NCI-H524 treated with DMSO at 0.1 percent for 48 hours (cell line): Measurements from ENCODE around the gene MTRF1L.

Source experiments
- DNase-seq: peaks from one replicate; lab custom pipeline; 2025; lab: John Stamatoyannopoulos, UW

Gene MTRF1L

GRCh38 chr6:153002613-153003365, at the start of gene MTRF1L:
Gene MTRF1L, minus strand, starts transcription at chr6:153002709. Its CDS starts 24 bp downstream, at chr6:153002685.
- DNase-seq: peak; percentile 95

- no peak for DNase-seq
Measured at GRCh38 chr6:153051801-153052200, 49.3 kb upstream of the MTRF1L start.

GRCh38 chr6:153048631-153049030, 46.1 kb upstream of the MTRF1L start:
- no peak for DNase-seq

- no peak for DNase-seq
Measured at GRCh38 chr6:153047386-153047785, 44.9 kb upstream of the MTRF1L start.

- peak; percentile 90 for DNase-seq
Measured at GRCh38 chr6:153045271-153045670, 42.8 kb upstream of the MTRF1L start.

- no peak for DNase-seq
Measured at GRCh38 chr6:153044295-153044694, 41.8 kb upstream of the MTRF1L start.

GRCh38 chr6:153043719-153044118, 41.2 kb upstream of the MTRF1L start:
- no peak for DNase-seq

GRCh38 chr6:153038378-153039057, 36.0 kb upstream of the MTRF1L start:
- DNase-seq: no peak

GRCh38 chr6:153034139-153034538, 31.6 kb upstream of the MTRF1L start:
- no peak for DNase-seq

- DNase-seq: no peak
Measured at GRCh38 chr6:153032255-153032882, 29.9 kb upstream of the MTRF1L start.

GRCh38 chr6:153031335-153031955, 28.9 kb upstream of the MTRF1L start:
- DNase-seq: no peak

- no peak for DNase-seq
Measured at GRCh38 chr6:153028963-153029362, 26.5 kb upstream of the MTRF1L start.

GRCh38 chr6:153028286-153028685, 25.8 kb upstream of the MTRF1L start:
- no peak for DNase-seq

- no peak for DNase-seq
Measured at GRCh38 chr6:153027480-153027879, 25.0 kb upstream of the MTRF1L start.

GRCh38 chr6:153024709-153025017, 22.2 kb upstream of the MTRF1L start:
- no peak for DNase-seq

GRCh38 chr6:153023977-153024708, 21.6 kb upstream of the MTRF1L start:
- DNase-seq: peak; percentile 18

GRCh38 chr6:153018355-153018754, 15.8 kb upstream of the MTRF1L start:
- no peak for DNase-seq

GRCh38 chr6:153016846-153017245, 14.3 kb upstream of the MTRF1L start:
- no peak for DNase-seq

- no peak for DNase-seq
Measured at GRCh38 chr6:153015094-153015640, 12.7 kb upstream of the MTRF1L start.

- no peak for DNase-seq
Measured at GRCh38 chr6:153013438-153013837, 10.9 kb upstream of the MTRF1L start.

GRCh38 chr6:153012856-153013255, 10.3 kb upstream of the MTRF1L start:
- DNase-seq: no peak

- DNase-seq: no peak
Measured at GRCh38 chr6:153003366-153003690, 819 bp upstream of the MTRF1L start.
